Activated CD8-positive, alpha-beta memory T cell treated with anti-CD3 and anti-CD28 coated beads, Interleukin-2, amount 10 ng/mL, durations not matched to agents 7 days and 5 days (primary cell): ENCODE data around the gene ASNSD1. TPM values are rescaled to one million over a fixed set of nuclear protein-coding genes. Genes with fewer than 3 reads are reported as not detected.

Experiments used
- ATAC-seq: fragments of 150-1000 bp; cut with Tn5 transposase; one replicate; pipeline ENCODE4 v1.10.0; 2021; ENCODE audit warnings: moderate library complexity
- CTCF ChIA-PET: fragments of 350-600 bp; sonication (Branson Sonifier 250); formaldehyde crosslinking; loops from one replicate; lab custom pipeline; 2021; ENCODE audit warnings: antibody characterized with exemption; lab: Charles Lee
- DNase-seq: peaks from one replicate; pipeline ENCODE4 v3.0.0-alpha.2; 2020
- H3K27ac Mint-ChIP-seq: one replicate; pipeline ENCODE4 v1.8.0; 2021; ENCODE audit warnings: mild to moderate bottlenecking, mixed read lengths
- H3K27me3 Mint-ChIP-seq: one replicate; pipeline ENCODE4 v1.8.0; 2021; ENCODE audit warnings: mixed read lengths
- H3K36me3 Mint-ChIP-seq: one replicate; pipeline ENCODE4 v1.8.0; 2021; ENCODE audit warnings: mild to moderate bottlenecking, mixed read lengths
- H3K4me1 Mint-ChIP-seq: one replicate; pipeline ENCODE4 v1.8.0; 2021; ENCODE audit warnings: mixed read lengths
- H3K4me3 Mint-ChIP-seq: one replicate; pipeline ENCODE4 v1.8.0; 2021; ENCODE audit warnings: mild to moderate bottlenecking, moderate library complexity, mixed read lengths
- H3K9me3 Mint-ChIP-seq: one replicate; pipeline ENCODE4 v1.8.0; 2022; ENCODE audit warnings: low read depth, mixed read lengths
- total RNA-seq, 2 experiments: library from RNA; stranded (reverse); gene quantifications; one replicate each; pipeline ENCODE4 v1.2.3, GENCODE V29; 2021

The ASNSD1 gene
- 10 to 100 TPM; 30.7 to 39.1 TPM for total RNA-seq

GRCh38 chr2:189661148-189661956, at the start of gene ASNSD1:
Gene ASNSD1, plus strand, starts transcription at chr2:189661459. Its CDS starts 4,674 bp downstream, at chr2:189666133.
- Mint-ChIP-seq H3K4me3 (no peak within 1 kb of the TSS), H3K4me1 (peaks cover 54% of the 10 kb centered on the region), H3K27me3 (no peaks in the 10 kb centered on the region), H3K36me3 (peaks cover 12% of the 10 kb centered on the region), H3K9me3 (no peaks in the 10 kb centered on the region), H3K27ac (no peak within 1 kb of the TSS)
- CTCF ChIA-PET: interaction anchor here (0.6 to 6.7 kb wide), 19 partner anchors 11 to 639 kb away, joined by 3 to 69 read pairs (median 4); partner anchors contain the start of genes ANKAR, ORMDL1, OSGEPL1 and PMS1
- DNase-seq (peak; percentile 99), ATAC-seq (peak; percentile 84)

GRCh38 chr2:189613077-189613636, 48.1 kb upstream of the ASNSD1 start:
- H3K27me3 Mint-ChIP-seq: peaks cover 2% of the 10 kb centered on the region
- no peak for ATAC-seq
- no peaks in the 10 kb centered on the region for H3K36me3 Mint-ChIP-seq
- no peaks in the 10 kb centered on the region for H3K4me1 Mint-ChIP-seq
- no peak overlapping the region for H3K4me3 Mint-ChIP-seq
- H3K9me3 Mint-ChIP-seq: no peaks in the 10 kb centered on the region
- CTCF ChIA-PET: interaction anchor here (0.5 kb wide), 1 partner anchor 232 kb away, joined by 3 read pairs; no protein-coding TSS in a partner anchor
- DNase-seq: no peak
- H3K27ac Mint-ChIP-seq: no peak overlapping the region

GRCh38 chr2:189613650-189614420, 47.4 kb upstream of the ASNSD1 start:
- H3K27me3 Mint-ChIP-seq: peaks cover 2% of the 10 kb centered on the region
- no peaks in the 10 kb centered on the region for H3K4me1 Mint-ChIP-seq
- H3K9me3 Mint-ChIP-seq: no peaks in the 10 kb centered on the region
- no peak overlapping the region for H3K27ac Mint-ChIP-seq
- CTCF ChIA-PET: interaction anchor here (0.5 kb wide), 1 partner anchor 231 kb away, joined by 3 read pairs; no protein-coding TSS in a partner anchor
- DNase-seq (no peak), ATAC-seq (no peak)
- H3K4me3 Mint-ChIP-seq: no peak overlapping the region
- H3K36me3 Mint-ChIP-seq: no peaks in the 10 kb centered on the region

GRCh38 chr2:189614585-189614984, 46.7 kb upstream of the ASNSD1 start:
- Mint-ChIP-seq H3K9me3 (no peaks in the 10 kb centered on the region), H3K36me3 (no peaks in the 10 kb centered on the region), H3K27ac (no peak overlapping the region), H3K4me1 (no peaks in the 10 kb centered on the region), H3K27me3 (peaks cover 2% of the 10 kb centered on the region), H3K4me3 (no peak overlapping the region)
- ATAC-seq (no peak), DNase-seq (no peak)
- CTCF ChIA-PET: no interaction called here

GRCh38 chr2:189618197-189618596, 43.1 kb upstream of the ASNSD1 start:
- Mint-ChIP-seq H3K4me1 (no peaks in the 10 kb centered on the region), H3K36me3 (no peaks in the 10 kb centered on the region), H3K27me3 (no peaks in the 10 kb centered on the region), H3K4me3 (no peak overlapping the region), H3K27ac (no peak overlapping the region), H3K9me3 (no peaks in the 10 kb centered on the region)
- no peak for DNase-seq
- ATAC-seq: no peak
- CTCF ChIA-PET: no interaction called here

GRCh38 chr2:189621781-189622180, 39.5 kb upstream of the ASNSD1 start:
- Mint-ChIP-seq H3K4me1 (peaks cover 12% of the 10 kb centered on the region), H3K36me3 (no peaks in the 10 kb centered on the region), H3K4me3 (no peak overlapping the region), H3K27me3 (no peaks in the 10 kb centered on the region), H3K27ac (no peak overlapping the region), H3K9me3 (no peaks in the 10 kb centered on the region)
- CTCF ChIA-PET: no interaction called here
- DNase-seq (no peak), ATAC-seq (no peak)

GRCh38 chr2:189623049-189623448, 38.2 kb upstream of the ASNSD1 start:
- Mint-ChIP-seq H3K36me3 (no peaks in the 10 kb centered on the region), H3K4me1 (peaks cover 12% of the 10 kb centered on the region), H3K9me3 (no peaks in the 10 kb centered on the region), H3K27ac (no peak overlapping the region), H3K4me3 (no peak overlapping the region), H3K27me3 (no peaks in the 10 kb centered on the region)
- DNase-seq: no peak
- no peak for ATAC-seq
- CTCF ChIA-PET: interaction anchor here (1.3 kb wide), 1 partner anchor 10 kb away, joined by 6 read pairs; no protein-coding TSS in a partner anchor

- CTCF ChIA-PET: interaction anchor here (1.2 kb wide), 2 partner anchors 36 to 65 kb away, joined by 3 read pairs; no protein-coding TSS in a partner anchor
- no peak overlapping the region for H3K27ac Mint-ChIP-seq
- H3K4me1 Mint-ChIP-seq: peaks cover 12% of the 10 kb centered on the region
- DNase-seq (no peak), ATAC-seq (peak; percentile 23)
- H3K9me3 Mint-ChIP-seq: no peaks in the 10 kb centered on the region
- H3K27me3 Mint-ChIP-seq: no peaks in the 10 kb centered on the region
- H3K4me3 Mint-ChIP-seq: no peak overlapping the region
- no peaks in the 10 kb centered on the region for H3K36me3 Mint-ChIP-seq
These were observed 36.5 kb upstream of the ASNSD1 start for GRCh38 chr2:189624648-189625355.

GRCh38 chr2:189625636-189626035, 35.6 kb upstream of the ASNSD1 start:
- Mint-ChIP-seq H3K9me3 (no peaks in the 10 kb centered on the region), H3K4me3 (no peak overlapping the region), H3K36me3 (no peaks in the 10 kb centered on the region), H3K27me3 (no peaks in the 10 kb centered on the region), H3K27ac (no peak overlapping the region), H3K4me1 (peaks cover 12% of the 10 kb centered on the region)
- ATAC-seq (no peak), DNase-seq (no peak)
- CTCF ChIA-PET: interaction anchor here (1.2 kb wide), 1 partner anchor 65 kb away, joined by 3 read pairs; no protein-coding TSS in a partner anchor

GRCh38 chr2:189627789-189628188, 33.5 kb upstream of the ASNSD1 start:
- no peak for ATAC-seq
- Mint-ChIP-seq H3K27ac (no peak overlapping the region), H3K27me3 (no peaks in the 10 kb centered on the region), H3K36me3 (no peaks in the 10 kb centered on the region), H3K9me3 (no peaks in the 10 kb centered on the region), H3K4me1 (peaks cover 12% of the 10 kb centered on the region), H3K4me3 (no peak overlapping the region)
- CTCF ChIA-PET: no interaction called here
- DNase-seq: no peak

GRCh38 chr2:189628817-189629530, 32.3 kb upstream of the ASNSD1 start:
- ATAC-seq (no peak), DNase-seq (no peak)
- H3K27ac Mint-ChIP-seq: no peak overlapping the region
- H3K4me1 Mint-ChIP-seq: peaks cover 12% of the 10 kb centered on the region
- CTCF ChIA-PET: no interaction called here
- H3K4me3 Mint-ChIP-seq: no peak overlapping the region
- no peaks in the 10 kb centered on the region for H3K9me3 Mint-ChIP-seq
- H3K36me3 Mint-ChIP-seq: no peaks in the 10 kb centered on the region
- no peaks in the 10 kb centered on the region for H3K27me3 Mint-ChIP-seq
